SK-N-SH (cell line): ENCODE data around the gene ZNF827. TPM values are rescaled to one million over a fixed set of nuclear protein-coding genes. Genes with fewer than 3 reads are reported as not detected.

Experiments used
- CTCF ChIA-PET: fragments of 300-600, 350-600 bp; formaldehyde crosslinking; extraction: SDS; loops from one replicate; lab custom pipeline; 2021; lab: Yijun Ruan, JAX
- POLR2A ChIA-PET: fragments of 350-600 bp; sonication (Branson Sonifier 250); formaldehyde crosslinking; extraction: SDS; loops from one replicate; lab custom pipeline; 2020; ENCODE audit warnings: antibody characterized with exemption, inconsistent platforms; lab: Yijun Ruan, JAX
- DNase-seq: peaks from one replicate; pipeline ENCODE4 v3.0.0; 2012
- H2AFZ ChIP-seq: fragments of 200-600 bp; sonication (generic); 2 replicates; pipeline ENCODE4 v1.8.1; 2016; ENCODE audit warnings: antibody characterized with exemption, mild to moderate bottlenecking, low read depth
- H3F3A ChIP-seq: fragments of 200-600 bp; sonication (generic); replicated peaks from 2 replicates; pipeline ENCODE3; 2016; ENCODE audit warnings: antibody characterized with exemption, mild to moderate bottlenecking; ENCODE audit not compliant: insufficient read depth
- H3K27ac ChIP-seq, 2 experiments: fragments of 200-500 bp in 1 of 2; fragments of 200-600 bp in 1 of 2; sonication (Bioruptor generic) in 1 of 2; sonication (generic), shearing (Covaris generic) in 1 of 2; 2 replicates each; pipeline versions ENCODE4 v1.5.1 to v1.6.1; 2014 to 2016; ENCODE audit warnings: low read depth in 2 of 2, inconsistent platforms in 1 of 2, low read length in 1 of 2, mild to moderate bottlenecking in 1 of 2, mixed read lengths in 1 of 2
- H3K27me3 ChIP-seq: fragments of 200-600 bp; sonication (generic), shearing (Covaris generic); 2 replicates; pipeline ENCODE4 v1.6.1; 2016; ENCODE audit warnings: mixed run types; ENCODE audit not compliant: insufficient read depth
- H3K36me3 ChIP-seq, 2 experiments: fragments of 200-500 bp in 1 of 2; fragments of 200-600 bp in 1 of 2; sonication (Bioruptor generic) in 1 of 2; sonication (generic) in 1 of 2; replicated peaks in 1 of 2; 2 replicates each; pipeline versions ENCODE3 to v1.5.1; 2014 to 2016; ENCODE audit warnings: low read length in 1 of 2, mild to moderate bottlenecking in 1 of 2; ENCODE audit not compliant: insufficient read depth in 2 of 2, control insufficient read depth in 1 of 2
- H3K4me1 ChIP-seq, 2 experiments: fragments of 200-500 bp in 1 of 2; fragments of 200-600 bp in 1 of 2; sonication (Bioruptor generic) in 1 of 2; sonication (generic), shearing (Covaris generic) in 1 of 2; 2 replicates each; pipeline versions ENCODE4 v1.5.1 to v1.6.1; 2014 to 2016; ENCODE audit warnings: low read depth in 1 of 2, low read length in 1 of 2, mixed run types in 1 of 2; ENCODE audit not compliant: insufficient read depth in 2 of 2, control insufficient read depth in 1 of 2
- H3K4me2 ChIP-seq: fragments of 200-600 bp; sonication (generic), shearing (Covaris generic); 2 replicates; pipeline ENCODE4 v1.6.1; 2017; ENCODE audit warnings: mixed run types
- H3K4me3 ChIP-seq, 2 experiments: fragments of 200-500 bp in 1 of 2; fragments of 200-600 bp in 1 of 2; sonication (Bioruptor generic) in 1 of 2; sonication (generic), shearing (Covaris generic) in 1 of 2; 2 replicates each; pipeline versions ENCODE4 v1.5.1 to v1.8.1; 2014 to 2016; ENCODE audit warnings: low read depth in 2 of 2, inconsistent platforms in 1 of 2, low read length in 1 of 2, mild to moderate bottlenecking in 1 of 2, mixed read lengths in 1 of 2, moderate library complexity in 1 of 2
- H3K79me2 ChIP-seq: fragments of 200-600 bp; sonication (generic); 2 replicates; pipeline ENCODE4 v1.8.1; 2017; ENCODE audit warnings: mild to moderate bottlenecking; ENCODE audit not compliant: insufficient read depth
- H3K9ac ChIP-seq: fragments of 200-600 bp; sonication (generic); 2 replicates; pipeline ENCODE4 v1.6.1; 2017; ENCODE audit warnings: mixed run types
- H3K9me2 ChIP-seq: fragments of 200-600 bp; sonication (generic); 2 replicates; pipeline ENCODE4 v1.6.1; 2017; ENCODE audit warnings: mixed run types
- H3K9me3 ChIP-seq: fragments of 200-600 bp; sonication (generic); 2 replicates; pipeline ENCODE4 v1.6.1; 2017; ENCODE audit warnings: mixed run types, mild to moderate bottlenecking, moderate library complexity
- H4K20me1 ChIP-seq: fragments of 200-600 bp; sonication (generic); 2 replicates; pipeline ENCODE4 v1.6.1; 2017; ENCODE audit warnings: mild to moderate bottlenecking, mixed run types; ENCODE audit not compliant: insufficient read depth
- ELF1 ChIP-seq: IDR thresholded peaks from 2 replicates; pipeline ENCODE4 v1.4.0; 2012
- EP300 ChIP-seq, 2 experiments: IDR thresholded peaks; 2 replicates each; pipeline versions ENCODE4 v1.4.0 to v1.6.1; 2012; ENCODE audit warnings: borderline replicate concordance in 1 of 2, low read depth in 1 of 2, low read length in 1 of 2
- EZH2phosphoT487 ChIP-seq: fragments of 200-600 bp; sonication (generic); IDR thresholded peaks from 2 replicates; pipeline ENCODE4 v1.6.1; 2017; ENCODE audit warnings: low read depth, mixed run types, mild to moderate bottlenecking, antibody characterized with exemption, moderate library complexity, borderline replicate concordance
- FOXJ3 ChIP-seq: sonication (generic); formaldehyde crosslinking; IDR thresholded peaks from 2 replicates; pipeline ENCODE4 v1.5.1; 2020; ENCODE audit warnings: mild to moderate bottlenecking, missing genetic modification reagents
- FOXM1 ChIP-seq: IDR thresholded peaks from 2 replicates; pipeline ENCODE4 v1.4.0; 2012; ENCODE audit warnings: low read depth, mild to moderate bottlenecking
- IRF3 ChIP-seq: fragments of 150-350 bp; IDR thresholded peaks from 2 replicates; pipeline ENCODE4 v1.6.1; 2016; ENCODE audit warnings: mild to moderate bottlenecking, low read depth, low read length
- JUND ChIP-seq: IDR thresholded peaks from 2 replicates; pipeline ENCODE4 v1.4.0; 2012
- MEF2A ChIP-seq: IDR thresholded peaks from 2 replicates; pipeline ENCODE4 v1.4.0; 2012; ENCODE audit warnings: low read depth, borderline replicate concordance
- MXI1 ChIP-seq: IDR thresholded peaks from 2 replicates; pipeline ENCODE4 v1.6.1; 2012; ENCODE audit warnings: mild to moderate bottlenecking, low read depth, low read length, improper control_type of control experiment
- NRF1 ChIP-seq: IDR thresholded peaks from 2 replicates; pipeline ENCODE4 v1.6.1; 2012; ENCODE audit warnings: low read depth, mild to moderate bottlenecking, low read length
- RCOR1 ChIP-seq: fragments of 150-350 bp; IDR thresholded peaks from 2 replicates; pipeline ENCODE4 v1.6.1; 2017; ENCODE audit warnings: antibody characterized with exemption, low read length
- TAF1 ChIP-seq: IDR thresholded peaks from 2 replicates; pipeline ENCODE4 v1.6.1; 2012; ENCODE audit warnings: low read depth, mild to moderate bottlenecking, low read length, moderate library complexity, borderline replicate concordance
- TCF12 ChIP-seq: IDR thresholded peaks from 2 replicates; pipeline ENCODE4 v1.4.0; 2012
- TEAD4 ChIP-seq: IDR thresholded peaks from 2 replicates; pipeline ENCODE4 v1.4.0; 2012; ENCODE audit warnings: mild to moderate bottlenecking, borderline replicate concordance; ENCODE audit not compliant: insufficient read depth
- USF1 ChIP-seq: IDR thresholded peaks from 2 replicates; pipeline ENCODE4 v1.4.0; 2012; ENCODE audit warnings: low read depth, borderline replicate concordance
- ZBTB33 ChIP-seq: IDR thresholded peaks from 2 replicates; pipeline ENCODE4 v1.4.0; 2012; ENCODE audit warnings: low read depth, borderline replicate concordance
- WGBS: methylation state at CpG from one replicate; pipeline ENCODE4 v1.1.6; 2017; ENCODE audit warnings: low lambda C conversion rate; 5-methylcytosine and 5-hydroxymethylcytosine counted together
- polyA plus RNA-seq, 3 experiments: library from polyadenylated mRNA; depleted of rRNA; stranded (reverse); fragments of >200 nt; gene quantifications; 2 replicates each; pipeline ENCODE4 v1.2.3, GENCODE V29; 2012
- TF ChIP-seq, protein P1 (sequence below): fragments of 150-350 bp; IDR thresholded peaks from 2 replicates; pipeline ENCODE4 v1.6.1; 2017; ENCODE audit warnings: antibody characterized with exemption, low read length, low read depth, borderline replicate concordance

Gene ZNF827
- polyA plus RNA-seq, 1 of the 3 experiments (the other 2 are of a cell fraction): 23.2 TPM

- H4K20me1 ChIP-seq: no peaks in the 10 kb centered on the region
- 87% methylated on average over 2 of the region's 2 CpGs for WGBS
- H3K27me3 ChIP-seq: no peaks in the 10 kb centered on the region
- POLR2A ChIA-PET: no interaction called here
- H3K4me1 ChIP-seq: peaks cover 0 to 3% of the 10 kb centered on the region in 2 experiments; a peak in 1 of 4 replicates
- H3K9me3 ChIP-seq: no peaks in the 10 kb centered on the region
- no peak overlapping the region for H3K4me2 ChIP-seq
- no peak for DNase-seq
- H3K9me2 ChIP-seq: no peaks in the 10 kb centered on the region
- H3K27ac ChIP-seq: no peak overlapping the region
- H3F3A ChIP-seq: peaks cover 5% of the 10 kb centered on the region
- no peak overlapping the region for H2AFZ ChIP-seq
- peaks cover 25 to 39% of the 10 kb centered on the region in 2 experiments for H3K36me3 ChIP-seq
- H3K9ac ChIP-seq: no peak overlapping the region
- CTCF ChIA-PET: no interaction called here
- TF ChIP-seq ELF1 (no peak), TEAD4 (no peak), FOXM1 (no peak), NRF1 (no peak), EP300 (IDR thresholded peaks at IDR 0.05; ENCODE audit: borderline replicate concordance in 1 of 2, low read depth in 1 of 2, low read length in 1 of 2) (no peak), ZBTB33 (no peak), IRF3 (no peak), JUND (no peak), FOXJ3 (CRISPR knock-in tag) (no peak), TCF12 (no peak), TAF1 (no peak), RCOR1 (no peak), MXI1 (no peak), USF1 (no peak), MEF2A (no peak), EZH2phosphoT487 (no peak)
- TF ChIP-seq, protein P1, sequence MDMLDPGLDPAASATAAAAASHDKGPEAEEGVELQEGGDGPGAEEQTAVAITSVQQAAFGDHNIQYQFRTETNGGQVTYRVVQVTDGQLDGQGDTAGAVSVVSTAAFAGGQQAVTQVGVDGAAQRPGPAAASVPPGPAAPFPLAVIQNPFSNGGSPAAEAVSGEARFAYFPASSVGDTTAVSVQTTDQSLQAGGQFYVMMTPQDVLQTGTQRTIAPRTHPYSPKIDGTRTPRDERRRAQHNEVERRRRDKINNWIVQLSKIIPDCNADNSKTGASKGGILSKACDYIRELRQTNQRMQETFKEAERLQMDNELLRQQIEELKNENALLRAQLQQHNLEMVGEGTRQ: no peak
- TF ChIP-seq, all 33 proteins: peak for 0
- H3K4me3 ChIP-seq: no peak overlapping the region
- peaks cover 20% of the 10 kb centered on the region for H3K79me2 ChIP-seq
Observed at GRCh38 chr4:145863191-145863590, 75.4 kb downstream of the ZNF827 start.
